GM12878 (cell line): ENCODE results near the gene EDARADD. TPM values are rescaled to one million over a fixed set of nuclear protein-coding genes. Genes with fewer than 3 reads are reported as not detected.

Source experiments
- ATAC-seq: fragments of 200-7000 bp; cut with Tn5 transposase; 3 replicates; pipeline ENCODE4 v1.9.1; 2020; ENCODE audit warnings: mild to moderate bottlenecking, moderate library complexity
- BruUV-seq: library from RNA; stranded (reverse); fragments of 400-500 nt; replicated peaks from 2 replicates; lab custom pipeline; 2021; lab: Mats Ljungman, UMichigan
- CTCF ChIA-PET: fragments of 300-600 bp; sonication (Branson Sonifier 250); formaldehyde crosslinking; extraction: SDS; loops from one replicate; lab custom pipeline; 2021; ENCODE audit warnings: inconsistent platforms; lab: Yijun Ruan, JAX
- POLR2A ChIA-PET: fragments of 350-600 bp; formaldehyde crosslinking; extraction: SDS; loops from one replicate; lab custom pipeline; 2021; ENCODE audit warnings: inconsistent platforms; lab: Charles Lee
- RAD21 ChIA-PET: fragments of 300-600 bp; sonication (Branson Sonifier 250); formaldehyde crosslinking; loops from one replicate; lab custom pipeline; 2023; ENCODE audit warnings: antibody characterized with exemption; ENCODE audit not compliant: unreplicated experiment; lab: Charles Lee
- SMC1A ChIA-PET: fragments of 300-600 bp; sonication (Branson Sonifier 250); formaldehyde crosslinking; loops from one replicate; lab custom pipeline; 2023; ENCODE audit not compliant: unreplicated experiment, uncharacterized antibody; lab: Charles Lee
- DNase-seq: peaks from one replicate; pipeline ENCODE4 v3.0.0-alpha.2; 2011; ENCODE audit warnings: low read depth, low spot score
- FAIRE-seq: peaks from 3 replicates; lab custom pipeline; 2011; peaks lifted over from hg19 to GRCh38; lab: Jason Lieb, UNC
- H2AFZ ChIP-seq: 2 replicates; pipeline ENCODE4 v1.6.0; 2011; ENCODE audit warnings: low read depth, low read length, control low read depth; ENCODE audit not compliant: control insufficient read depth
- H3K27ac ChIP-seq: 2 replicates; pipeline ENCODE4 v1.5.1; 2011; ENCODE audit warnings: control low read depth; ENCODE audit not compliant: control insufficient read depth, insufficient read depth
- H3K27me3 ChIP-seq, 2 experiments: replicated peaks in 1 of 2; 2 replicates each; pipeline versions ENCODE4 v1.6.0 to v1.6.1; 2011; ENCODE audit warnings: low read length in 1 of 2; ENCODE audit not compliant: control insufficient read depth in 2 of 2, insufficient read depth in 2 of 2
- H3K36me3 ChIP-seq, 2 experiments: 2 replicates each; pipeline ENCODE4 v1.5.1; 2011; ENCODE audit warnings: low read length in 1 of 2; ENCODE audit not compliant: control insufficient read depth in 2 of 2, insufficient read depth in 2 of 2
- H3K4me1 ChIP-seq: 2 replicates; pipeline ENCODE4 v1.6.1; 2011; ENCODE audit warnings: mild to moderate bottlenecking, low read length, moderate library complexity, mixed read lengths; ENCODE audit not compliant: control insufficient read depth, insufficient read depth
- H3K4me2 ChIP-seq: 2 replicates; pipeline ENCODE4 v1.6.0; 2011; ENCODE audit warnings: control low read depth; ENCODE audit not compliant: control insufficient read depth, insufficient read depth
- H3K4me3 ChIP-seq: fragments of 200-600 bp; sonication (generic); 2 replicates; pipeline ENCODE4 v1.5.1; 2016
- H3K79me2 ChIP-seq: 2 replicates; pipeline ENCODE4 v1.6.0; 2011; ENCODE audit warnings: low read length; ENCODE audit not compliant: control insufficient read depth, insufficient read depth
- H3K9ac ChIP-seq: 2 replicates; pipeline ENCODE4 v1.8.0; 2011; ENCODE audit warnings: low read length, control low read depth, mixed read lengths; ENCODE audit not compliant: control insufficient read depth, insufficient read depth
- H3K9me3 ChIP-seq: replicated peaks from 3 replicates; pipeline ENCODE4 v1.5.1; 2011; ENCODE audit warnings: mild to moderate bottlenecking, low read length; ENCODE audit not compliant: control insufficient read depth, insufficient read depth
- H4K20me1 ChIP-seq: 2 replicates; pipeline ENCODE4 v1.6.0; 2011; ENCODE audit not compliant: control insufficient read depth, insufficient read depth
- BHLHE40 ChIP-seq, 2 experiments: fragments of 450-650 bp in 1 of 2; IDR thresholded peaks; 2 replicates each; pipeline ENCODE4 v1.6.1; 2011 to 2017; ENCODE audit warnings: low read depth in 2 of 2, borderline replicate concordance in 1 of 2, improper control_type of control experiment in 1 of 2, low read length in 1 of 2, mild to moderate bottlenecking in 1 of 2
- BMI1 ChIP-seq: fragments of 450-650 bp; IDR thresholded peaks from 2 replicates; pipeline ENCODE4 v1.6.1; 2016; ENCODE audit warnings: mild to moderate bottlenecking, moderate library complexity, borderline replicate concordance
- CREM ChIP-seq: IDR thresholded peaks from 2 replicates; pipeline ENCODE4 v1.6.1; 2014; ENCODE audit warnings: antibody characterized with exemption, low read depth
- NBN ChIP-seq: fragments of 450-650 bp; IDR thresholded peaks from 2 replicates; pipeline ENCODE4 v1.6.1; 2016
- RUNX3 ChIP-seq: IDR thresholded peaks from 2 replicates; pipeline ENCODE4 v1.6.1; 2012; ENCODE audit warnings: low read length, inconsistent platforms
- WGBS: methylation state at CpG from one replicate; pipeline ENCODE4 v1.1.6; 2016; ENCODE audit warnings: low lambda C conversion rate; ENCODE audit not compliant: insufficient replicate concordance, insufficient coverage; ENCODE audit errors: missing lambda C conversion rate; 5-methylcytosine and 5-hydroxymethylcytosine counted together
- in situ Hi-C: fragments of 300-500 bp; cut with MboI; formaldehyde crosslinking; loops from 9 replicates; pipeline ENCODE4 v1.14.3; 2018; ENCODE audit warnings: mixed read lengths
- intact Hi-C: fragments of 100-400 bp; cut with micrococcal nuclease; formaldehyde crosslinking; loops from one replicate; pipeline ENCODE4 v1.14.2; 2022; ENCODE audit not compliant: unreplicated experiment
- polyA plus RNA-seq, 11 experiments: library from polyadenylated mRNA; depleted of rRNA in 4 of 11; unstranded in 6 of 11; stranded (reverse) in 5 of 11; fragments of >200 nt; fragmentation: Nextera tagmentation in 4 of 11; fragmentation: Illumina TruSeq in 1 of 11; extraction: Ambion mirVana in 4 of 11; extraction: Trizol in 1 of 11; gene quantifications; 1 replicate in 1 of 11; 2 replicates in 10 of 11; pipeline versions ENCODE4 v1.2.1 to v1.2.3, GENCODE V29; 2011 to 2016; ENCODE audit warnings: inconsistent platforms in 2 of 11, missing spikeins in 2 of 11, low read depth in 1 of 11
- total RNA-seq, 4 experiments: library from RNA; depleted of rRNA in 3 of 4; stranded (reverse); fragments of >200 nt in 3 of 4; fragmentation: Illumina TruSeq in 1 of 4; extraction: Trizol in 1 of 4; gene quantifications; 2 replicates each; pipeline versions ENCODE4 v1.2.1 to v1.2.3, GENCODE V29; 2013 to 2021
- TF ChIP-seq, protein P1 (sequence below): fragments of 150-350 bp; IDR thresholded peaks from 2 replicates; pipeline ENCODE4 v1.6.1; 2014; ENCODE audit warnings: mild to moderate bottlenecking, low read depth, low read length
- TF ChIP-seq, protein P2 (sequence below): IDR thresholded peaks from 2 replicates; pipeline ENCODE4 v1.6.1; 2012; ENCODE audit warnings: low read depth, low read length, improper control_type of control experiment
- TF ChIP-seq, protein P3 (sequence below): fragments of 450-650 bp; IDR thresholded peaks from 2 replicates; pipeline ENCODE4 v1.6.1; 2017; ENCODE audit warnings: antibody characterized with exemption, mild to moderate bottlenecking, moderate library complexity

EDARADD gene
- total and polyA plus RNA-seq, 10 of the 15 experiments (the other 5 are each of a cell fraction or from before 2014, with no cell fraction given) = 0.58 to 6.1 (median 4.7) TPM

DNA sequence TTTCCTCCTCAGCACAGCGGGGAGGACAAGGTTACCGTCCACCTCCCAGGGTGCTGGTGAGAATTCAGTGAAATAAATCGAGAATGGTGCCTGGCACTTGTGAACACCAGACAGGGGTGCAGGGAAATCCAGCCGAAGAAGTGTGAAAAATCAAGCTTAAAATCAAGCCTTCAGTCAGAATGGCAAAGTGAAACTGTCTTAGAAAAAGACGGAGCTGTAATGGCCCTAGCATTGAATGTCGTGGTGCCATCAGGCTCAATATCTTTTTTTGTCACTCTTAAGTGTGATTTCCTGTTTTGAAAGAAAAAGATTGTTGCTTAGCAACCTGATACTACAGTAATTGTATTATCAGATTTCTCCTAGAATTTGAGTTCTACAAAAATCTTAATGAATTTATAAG, 22.1 kb downstream of the EDARADD start:
- RAD21 ChIA-PET = no interaction called here
- 64% methylated on average over 6 of the region's 6 CpGs for WGBS

More for the DNA sequence above, 22.1 kb downstream of the EDARADD start:
- no peak overlapping the region for H3K9ac ChIP-seq
- ChIA-PET CTCF (interaction anchor here (1.1 kb wide), 1 partner anchor 10 kb away, joined by 3 read pairs; no protein-coding TSS in a partner anchor), SMC1A (interaction anchor here (0.8 kb wide), 1 partner anchor 23 kb away, joined by 3 read pairs; no protein-coding TSS in a partner anchor), POLR2A (no interaction called here)
- H4K20me1 ChIP-seq = no peaks in the 10 kb centered on the region
- BruUV-seq = no TSS peak
- no peaks in the 10 kb centered on the region for H3K9me3 ChIP-seq
- DNase-seq (no peak), FAIRE-seq (no peak), ATAC-seq (no peak)
- in situ Hi-C loops (no loop called here), intact Hi-C loops (no loop called here)
- H3K27ac ChIP-seq = no peak overlapping the region
- H3K36me3 ChIP-seq = no peaks in the 10 kb centered on the region
- H2AFZ ChIP-seq = no peak overlapping the region
- no peak overlapping the region for H3K4me2 ChIP-seq
- H3K27me3 ChIP-seq = no peaks in the 10 kb centered on the region
- no peaks in the 10 kb centered on the region for H3K4me1 ChIP-seq
- H3K4me3 ChIP-seq = no peak overlapping the region
- TF ChIP-seq CREM (no peak), NBN (no peak), BMI1 (peak; percentile 45; the same call in 1 of the 2 replicates), BHLHE40 (IDR thresholded peaks at IDR 0.05; ENCODE audit: borderline replicate concordance in 1 of 2, low read depth in 2 of 2, low read length in 1 of 2) (no peak), RUNX3 (no peak)
- TF ChIP-seq, protein P1, sequence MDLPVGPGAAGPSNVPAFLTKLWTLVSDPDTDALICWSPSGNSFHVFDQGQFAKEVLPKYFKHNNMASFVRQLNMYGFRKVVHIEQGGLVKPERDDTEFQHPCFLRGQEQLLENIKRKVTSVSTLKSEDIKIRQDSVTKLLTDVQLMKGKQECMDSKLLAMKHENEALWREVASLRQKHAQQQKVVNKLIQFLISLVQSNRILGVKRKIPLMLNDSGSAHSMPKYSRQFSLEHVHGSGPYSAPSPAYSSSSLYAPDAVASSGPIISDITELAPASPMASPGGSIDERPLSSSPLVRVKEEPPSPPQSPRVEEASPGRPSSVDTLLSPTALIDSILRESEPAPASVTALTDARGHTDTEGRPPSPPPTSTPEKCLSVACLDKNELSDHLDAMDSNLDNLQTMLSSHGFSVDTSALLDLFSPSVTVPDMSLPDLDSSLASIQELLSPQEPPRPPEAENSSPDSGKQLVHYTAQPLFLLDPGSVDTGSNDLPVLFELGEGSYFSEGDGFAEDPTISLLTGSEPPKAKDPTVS = no peak
- TF ChIP-seq, protein P2, sequence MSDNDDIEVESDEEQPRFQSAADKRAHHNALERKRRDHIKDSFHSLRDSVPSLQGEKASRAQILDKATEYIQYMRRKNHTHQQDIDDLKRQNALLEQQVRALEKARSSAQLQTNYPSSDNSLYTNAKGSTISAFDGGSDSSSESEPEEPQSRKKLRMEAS = no peak
- TF ChIP-seq, protein P3, sequence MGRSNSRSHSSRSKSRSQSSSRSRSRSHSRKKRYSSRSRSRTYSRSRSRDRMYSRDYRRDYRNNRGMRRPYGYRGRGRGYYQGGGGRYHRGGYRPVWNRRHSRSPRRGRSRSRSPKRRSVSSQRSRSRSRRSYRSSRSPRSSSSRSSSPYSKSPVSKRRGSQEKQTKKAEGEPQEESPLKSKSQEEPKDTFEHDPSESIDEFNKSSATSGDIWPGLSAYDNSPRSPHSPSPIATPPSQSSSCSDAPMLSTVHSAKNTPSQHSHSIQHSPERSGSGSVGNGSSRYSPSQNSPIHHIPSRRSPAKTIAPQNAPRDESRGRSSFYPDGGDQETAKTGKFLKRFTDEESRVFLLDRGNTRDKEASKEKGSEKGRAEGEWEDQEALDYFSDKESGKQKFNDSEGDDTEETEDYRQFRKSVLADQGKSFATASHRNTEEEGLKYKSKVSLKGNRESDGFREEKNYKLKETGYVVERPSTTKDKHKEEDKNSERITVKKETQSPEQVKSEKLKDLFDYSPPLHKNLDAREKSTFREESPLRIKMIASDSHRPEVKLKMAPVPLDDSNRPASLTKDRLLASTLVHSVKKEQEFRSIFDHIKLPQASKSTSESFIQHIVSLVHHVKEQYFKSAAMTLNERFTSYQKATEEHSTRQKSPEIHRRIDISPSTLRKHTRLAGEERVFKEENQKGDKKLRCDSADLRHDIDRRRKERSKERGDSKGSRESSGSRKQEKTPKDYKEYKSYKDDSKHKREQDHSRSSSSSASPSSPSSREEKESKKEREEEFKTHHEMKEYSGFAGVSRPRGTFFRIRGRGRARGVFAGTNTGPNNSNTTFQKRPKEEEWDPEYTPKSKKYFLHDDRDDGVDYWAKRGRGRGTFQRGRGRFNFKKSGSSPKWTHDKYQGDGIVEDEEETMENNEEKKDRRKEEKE = no peak
- no peaks in the 10 kb centered on the region for H3K79me2 ChIP-seq
